ENCODE measurements around the gene ATP5F1D. TPM values are rescaled to one million over a fixed set of nuclear protein-coding genes. Genes with fewer than 3 reads are reported as not detected.

ATP5F1D gene
- total and polyA plus RNA-seq, 2 of the 13 experiments (the other 11 are each of a cell fraction or from before 2014, with no cell fraction given), result 39.4 to 78.7 TPM

DNA sequence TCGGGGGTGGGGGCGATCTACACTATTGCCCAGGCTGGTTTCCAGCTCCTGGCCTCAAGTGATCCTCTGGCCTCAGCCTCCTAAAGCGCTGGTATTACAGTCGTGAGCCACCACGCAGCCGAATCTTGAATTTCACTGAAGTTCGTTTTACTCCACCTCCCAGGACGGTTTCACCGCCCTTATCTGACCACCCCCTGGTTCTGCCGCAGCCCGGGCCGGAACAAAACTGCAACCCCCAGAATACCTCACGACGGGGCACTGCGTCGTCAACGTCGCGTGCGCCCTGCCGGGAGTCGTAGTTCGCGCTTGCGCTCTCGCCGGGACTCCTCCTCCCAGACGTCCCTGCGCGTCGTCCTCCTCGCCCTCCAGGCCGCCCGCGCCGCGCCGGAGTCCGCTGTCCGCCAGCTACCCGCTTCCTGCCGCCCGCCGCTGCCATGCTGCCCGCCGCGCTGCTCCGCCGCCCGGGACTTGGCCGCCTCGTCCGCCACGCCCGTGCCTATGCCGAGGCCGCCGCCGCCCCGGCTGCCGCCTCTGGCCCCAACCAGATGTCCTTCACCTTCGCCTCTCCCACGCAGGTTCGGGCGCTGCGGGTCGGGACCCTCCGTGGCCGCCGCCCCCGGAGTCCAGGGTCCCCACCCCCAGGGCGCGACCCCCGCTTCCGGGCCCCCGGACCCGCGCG, at the start of gene ATP5F1D (continued):
- TF ChIP-seq GMEB1 (CRISPR knock-in tag; IDR thresholded peaks at IDR 0.05; ENCODE audit: borderline replicate concordance), result peak; percentile 99
- no peak for TF ChIP-seq ZNF572 (CRISPR knock-in tag; IDR thresholded peaks at IDR 0.05)
- no peak for TF ChIP-seq HNRNPUL1 (IDR thresholded peaks at IDR 0.05; ENCODE audit: low read depth, low read length)
- TF ChIP-seq, protein P1, sequence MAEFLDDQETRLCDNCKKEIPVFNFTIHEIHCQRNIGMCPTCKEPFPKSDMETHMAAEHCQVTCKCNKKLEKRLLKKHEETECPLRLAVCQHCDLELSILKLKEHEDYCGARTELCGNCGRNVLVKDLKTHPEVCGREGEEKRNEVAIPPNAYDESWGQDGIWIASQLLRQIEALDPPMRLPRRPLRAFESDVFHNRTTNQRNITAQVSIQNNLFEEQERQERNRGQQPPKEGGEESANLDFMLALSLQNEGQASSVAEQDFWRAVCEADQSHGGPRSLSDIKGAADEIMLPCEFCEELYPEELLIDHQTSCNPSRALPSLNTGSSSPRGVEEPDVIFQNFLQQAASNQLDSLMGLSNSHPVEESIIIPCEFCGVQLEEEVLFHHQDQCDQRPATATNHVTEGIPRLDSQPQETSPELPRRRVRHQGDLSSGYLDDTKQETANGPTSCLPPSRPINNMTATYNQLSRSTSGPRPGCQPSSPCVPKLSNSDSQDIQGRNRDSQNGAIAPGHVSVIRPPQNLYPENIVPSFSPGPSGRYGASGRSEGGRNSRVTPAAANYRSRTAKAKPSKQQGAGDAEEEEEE (CRISPR knock-in tag; IDR thresholded peaks at IDR 0.05; ENCODE audit: borderline replicate concordance), result no peak
- peak; percentile 68; the same call in 1 of the 2 replicates for TF ChIP-seq ZHX1 (CRISPR knock-in tag; IDR thresholded peaks at IDR 0.05; ENCODE audit: low read depth)
- TF ChIP-seq EHMT2 (IDR thresholded peaks at IDR 0.05; ENCODE audit: borderline replicate concordance, low read depth, low read length), result no peak
- TF ChIP-seq ZNF639 (CRISPR knock-in tag; conservative IDR thresholded peaks at IDR 0.05), result peak; percentile 85
- TF ChIP-seq ZFP82 (CRISPR knock-in tag; IDR thresholded peaks at IDR 0.05; ENCODE audit: borderline replicate concordance), result peak; percentile 60; the same call in 1 of the 2 replicates
- TF ChIP-seq TFE3 (CRISPR knock-in tag; IDR thresholded peaks at IDR 0.05), result peak; percentile 15; the same call in 1 of the 2 replicates
- TF ChIP-seq, protein P2, sequence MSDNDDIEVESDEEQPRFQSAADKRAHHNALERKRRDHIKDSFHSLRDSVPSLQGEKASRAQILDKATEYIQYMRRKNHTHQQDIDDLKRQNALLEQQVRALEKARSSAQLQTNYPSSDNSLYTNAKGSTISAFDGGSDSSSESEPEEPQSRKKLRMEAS (IDR thresholded peaks at IDR 0.05), result peak; percentile 74
- TF ChIP-seq, protein P3, sequence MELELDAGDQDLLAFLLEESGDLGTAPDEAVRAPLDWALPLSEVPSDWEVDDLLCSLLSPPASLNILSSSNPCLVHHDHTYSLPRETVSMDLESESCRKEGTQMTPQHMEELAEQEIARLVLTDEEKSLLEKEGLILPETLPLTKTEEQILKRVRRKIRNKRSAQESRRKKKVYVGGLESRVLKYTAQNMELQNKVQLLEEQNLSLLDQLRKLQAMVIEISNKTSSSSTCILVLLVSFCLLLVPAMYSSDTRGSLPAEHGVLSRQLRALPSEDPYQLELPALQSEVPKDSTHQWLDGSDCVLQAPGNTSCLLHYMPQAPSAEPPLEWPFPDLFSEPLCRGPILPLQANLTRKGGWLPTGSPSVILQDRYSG (CRISPR knock-in tag; IDR thresholded peaks at IDR 0.05), result peak; percentile 14; the same call in 1 of the 2 replicates
- TF ChIP-seq SMARCE1 (IDR thresholded peaks at IDR 0.05; ENCODE audit: borderline replicate concordance), result no peak
- no peak for TF ChIP-seq CSRNP2 (CRISPR knock-in tag; conservative IDR thresholded peaks at IDR 0.05; ENCODE audit: low read depth)
- TF ChIP-seq ZSCAN31 (CRISPR knock-in tag; IDR thresholded peaks at IDR 0.05; ENCODE audit: low read depth), result 0 out of 2 replicates have a peak, but pooled peaks have one; percentile 20

All from HepG2 (cell line).